Left kidney (tissue), 8 donors: ENCODE results near the gene SIX2. TPM values are rescaled to one million over a fixed set of nuclear protein-coding genes. Genes with fewer than 3 reads are reported as not detected.
"Not testable (repeated sequence)": the region's sequence is repeated elsewhere in the genome, so short reads cannot be mapped to it uniquely, and the experiment has no call there.

ENCODE experiments used
- DNase-seq: peaks from one replicate; pipeline ENCODE4 v3.0.0-alpha.2; 2013
- long read RNA-seq, 8 donors: transcript quantifications; one replicate each; lab custom pipeline, GENCODE V29; 2026
- polyA plus RNA-seq: library from polyadenylated mRNA; unstranded; fragments of 120-200 nt; gene quantifications from one replicate; pipeline ENCODE4 v1.2.1, GENCODE V29; 2013; ENCODE audit not compliant: insufficient read length

SIX2 gene
- polyA plus RNA-seq, result 22.6 TPM
- long read RNA-seq, donor 1, transcript SIX2-201 (2 exons, 2,205 nt), result major isoform, 21 of 46 reads
- long read RNA-seq, donor 1, partial matches to known transcripts, result 20 of 46 reads
- long read RNA-seq, donor 1, other reads (novel, unspliced or antisense), result 5 of 46 reads
- long read RNA-seq, donor 2, transcript SIX2-201 (2 exons, 2,205 nt), result major isoform, 8 of 17 reads
- long read RNA-seq, donor 2, partial matches to known transcripts, result 9 of 17 reads
- long read RNA-seq, donor 2, other reads (novel, unspliced or antisense), result 0 of 17 reads
- long read RNA-seq, donor 3, partial matches to known transcripts, result 0 of 10 reads
- long read RNA-seq, donor 3, other reads (novel, unspliced or antisense), result 6 of 10 reads
- long read RNA-seq, donor 4, result 0 reads
- long read RNA-seq, donor 5, transcript SIX2-201 (2 exons, 2,205 nt), result major isoform, 9 of 15 reads
- long read RNA-seq, donor 5, partial matches to known transcripts, result 6 of 15 reads
- long read RNA-seq, donor 5, other reads (novel, unspliced or antisense), result 0 of 15 reads
- long read RNA-seq, donor 6, transcript SIX2-201 (2 exons, 2,205 nt), result major isoform, 24 of 30 reads
- long read RNA-seq, donor 6, partial matches to known transcripts, result 0 of 30 reads
- long read RNA-seq, donor 6, other reads (novel, unspliced or antisense), result 6 of 30 reads
- long read RNA-seq, donor 7, transcript SIX2-201 (2 exons, 2,205 nt), result major isoform, 21 of 26 reads
- long read RNA-seq, donor 7, partial matches to known transcripts, result 0 of 26 reads
- long read RNA-seq, donor 7, other reads (novel, unspliced or antisense), result 5 of 26 reads
- long read RNA-seq, donor 8, partial matches to known transcripts, result 0 of 4 reads
- long read RNA-seq, donor 8, other reads (novel, unspliced or antisense), result 0 of 4 reads

GRCh38 chr2:45009303-45009927 is at the start of gene SIX2:
Gene SIX2 (minus strand): TSS chr2:45009452. CDS start chr2:45009110, 342 bp downstream.
- peak; percentile 94 for DNase-seq

- no peak for DNase-seq
These were observed 45.9 kb upstream of the SIX2 start for GRCh38 chr2:45055162-45055605.

GRCh38 chr2:45053966-45054365 is 44.7 kb upstream of the SIX2 start:
- no peak for DNase-seq

- no peak for DNase-seq
These were observed 43.2 kb upstream of the SIX2 start for GRCh38 chr2:45052388-45052928.

- no peak for DNase-seq
These were observed 40.5 kb upstream of the SIX2 start for GRCh38 chr2:45049569-45050336.

- no peak for DNase-seq
These were observed 38.0 kb upstream of the SIX2 start for GRCh38 chr2:45047301-45047700.

- no peak for DNase-seq
These were observed 37.5 kb upstream of the SIX2 start for GRCh38 chr2:45046786-45047185.

GRCh38 chr2:45045706-45046105 is 36.5 kb upstream of the SIX2 start:
- DNase-seq, result no peak

- DNase-seq, result no peak
These were observed 35.7 kb upstream of the SIX2 start for GRCh38 chr2:45044916-45045315.

GRCh38 chr2:45043174-45043573 is 33.9 kb upstream of the SIX2 start:
- no peak for DNase-seq

- DNase-seq, result no peak
These were observed 33.1 kb upstream of the SIX2 start for GRCh38 chr2:45042401-45042800.

- DNase-seq, result no peak
These were observed 31.5 kb upstream of the SIX2 start for GRCh38 chr2:45040786-45041185.

- DNase-seq, result not testable (repeated sequence)
These were observed 30.6 kb upstream of the SIX2 start for GRCh38 chr2:45039804-45040203.

- DNase-seq, result not testable (repeated sequence)
These were observed 29.6 kb upstream of the SIX2 start for GRCh38 chr2:45038861-45039260.

- no peak for DNase-seq
These were observed 24.1 kb upstream of the SIX2 start for GRCh38 chr2:45033302-45033701.

GRCh38 chr2:45031028-45031427 is 21.8 kb upstream of the SIX2 start:
- no peak for DNase-seq

GRCh38 chr2:45030553-45030952 is 21.3 kb upstream of the SIX2 start:
- DNase-seq, result no peak

- no peak for DNase-seq
These were observed 20.0 kb upstream of the SIX2 start for GRCh38 chr2:45029215-45029614.

- no peak for DNase-seq
These were observed 19.0 kb upstream of the SIX2 start for GRCh38 chr2:45028276-45028675.

GRCh38 chr2:45026924-45027450 is 17.7 kb upstream of the SIX2 start:
- DNase-seq, result no peak
